SK-N-SH treated with all-trans-retinoic acid at 6 μM for 48 hours (cell line): Measurements from ENCODE around the gene CLTCL1.

Source experiments
- ATAC-seq: fragments of 200-7000 bp; cut with Tn5 transposase; 3 replicates; pipeline ENCODE4 v1.9.1; 2020; ENCODE audit warnings: mild to moderate bottlenecking, moderate library complexity
- ARNTL ChIP-seq: fragments of 450-650 bp; formaldehyde crosslinking; IDR thresholded peaks from 2 replicates; pipeline ENCODE4 v1.5.0; 2020; ENCODE audit warnings: low read depth, mild to moderate bottlenecking, moderate library complexity, borderline replicate concordance
- BACH2 ChIP-seq: fragments of 250-450 bp; sonication (Bioruptor Pico); IDR thresholded peaks from 2 replicates; pipeline ENCODE4 v1.9.0; 2021; ENCODE audit warnings: mild to moderate bottlenecking, borderline replicate concordance
- CREB5 ChIP-seq: fragments of 250-450 bp; sonication (Bioruptor Pico); IDR thresholded peaks from 2 replicates; pipeline ENCODE4 v1.5.1; 2020; ENCODE audit warnings: low read depth, mild to moderate bottlenecking, moderate library complexity
- ESRRG ChIP-seq: fragments of 250-450 bp; sonication (Bioruptor Pico); IDR thresholded peaks from 2 replicates; pipeline ENCODE4 v1.6.1; 2021; ENCODE audit warnings: mild to moderate bottlenecking
- GLIS3 ChIP-seq: fragments of 250-450 bp; sonication (Bioruptor Pico); IDR thresholded peaks from 2 replicates; pipeline ENCODE4 v1.5.0; 2020; ENCODE audit warnings: mild to moderate bottlenecking, moderate library complexity
- ISL1 ChIP-seq: fragments of 250-450 bp; sonication (Bioruptor Pico); IDR thresholded peaks from 2 replicates; pipeline ENCODE4 v2.1.2; 2022; ENCODE audit warnings: mild to moderate bottlenecking, moderate library complexity
- OSR1 ChIP-seq: fragments of 250-450 bp; sonication (Bioruptor Pico); IDR thresholded peaks from 2 replicates; pipeline ENCODE4 v1.8.0; 2022; ENCODE audit warnings: moderate library complexity, mild to moderate bottlenecking, inconsistent platforms
- PATZ1 ChIP-seq: fragments of 250-450 bp; sonication (Bioruptor Pico); IDR thresholded peaks from 2 replicates; pipeline ENCODE4 v1.8.0; 2020; ENCODE audit warnings: mild to moderate bottlenecking, moderate library complexity, borderline replicate concordance
- POU6F1 ChIP-seq: fragments of 250-450 bp; sonication (Bioruptor Pico); IDR thresholded peaks from 2 replicates; pipeline ENCODE4 v1.8.0; 2021; ENCODE audit warnings: low read depth, mild to moderate bottlenecking, moderate library complexity, borderline replicate concordance
- PPARA ChIP-seq: fragments of 250-450 bp; sonication (Bioruptor Pico); IDR thresholded peaks from 2 replicates; pipeline ENCODE4 v1.5.0; 2020; ENCODE audit warnings: mild to moderate bottlenecking, borderline replicate concordance
- RARB ChIP-seq: fragments of 250-450 bp; sonication (Bioruptor Pico); IDR thresholded peaks from 2 replicates; pipeline ENCODE4 v1.8.0; 2021; ENCODE audit warnings: mild to moderate bottlenecking, moderate library complexity
- SNAI2 ChIP-seq: fragments of 250-450 bp; sonication (Bioruptor Pico); IDR thresholded peaks from 2 replicates; pipeline ENCODE4 v1.5.0; 2020; ENCODE audit warnings: mild to moderate bottlenecking, moderate library complexity
- TCF4 ChIP-seq: fragments of 250-450 bp; sonication (Bioruptor Pico); IDR thresholded peaks from 2 replicates; pipeline ENCODE4 v1.8.0; 2021; ENCODE audit warnings: mild to moderate bottlenecking, moderate library complexity, borderline replicate concordance
- TOX ChIP-seq: fragments of 250-450 bp; sonication (Bioruptor Pico); IDR thresholded peaks from 2 replicates; pipeline ENCODE4 v1.8.0; 2021; ENCODE audit warnings: mild to moderate bottlenecking, moderate library complexity, borderline replicate concordance
- ZC3H10 ChIP-seq: fragments of 250-450 bp; sonication (Bioruptor Pico); IDR thresholded peaks from 2 replicates; pipeline ENCODE4 v1.5.1; 2021; ENCODE audit warnings: mild to moderate bottlenecking, moderate library complexity
- ZFP3 ChIP-seq: fragments of 250-450 bp; sonication (Bioruptor Pico); IDR thresholded peaks from 2 replicates; pipeline ENCODE4 v1.5.0; 2020; ENCODE audit warnings: mild to moderate bottlenecking, moderate library complexity
- ZFP30 ChIP-seq: fragments of 450-650 bp; formaldehyde crosslinking; IDR thresholded peaks from 2 replicates; pipeline ENCODE4 v1.5.0; 2022; ENCODE audit warnings: mild to moderate bottlenecking, moderate library complexity
- ZNF70 ChIP-seq: fragments of 450-650 bp; formaldehyde crosslinking; IDR thresholded peaks from 2 replicates; pipeline ENCODE4 v1.5.0; 2020; ENCODE audit warnings: mild to moderate bottlenecking, moderate library complexity
- TF ChIP-seq, protein P1 (sequence below): fragments of 250-450 bp; sonication (Bioruptor Pico); IDR thresholded peaks from 2 replicates; pipeline ENCODE4 v1.5.0; 2020; ENCODE audit warnings: mild to moderate bottlenecking, moderate library complexity
- TF ChIP-seq, protein P2 (sequence below): fragments of 250-450 bp; sonication (Bioruptor Pico); IDR thresholded peaks from 2 replicates; pipeline ENCODE4 v1.5.1; 2021; ENCODE audit warnings: mild to moderate bottlenecking, moderate library complexity

Gene CLTCL1

DNA sequence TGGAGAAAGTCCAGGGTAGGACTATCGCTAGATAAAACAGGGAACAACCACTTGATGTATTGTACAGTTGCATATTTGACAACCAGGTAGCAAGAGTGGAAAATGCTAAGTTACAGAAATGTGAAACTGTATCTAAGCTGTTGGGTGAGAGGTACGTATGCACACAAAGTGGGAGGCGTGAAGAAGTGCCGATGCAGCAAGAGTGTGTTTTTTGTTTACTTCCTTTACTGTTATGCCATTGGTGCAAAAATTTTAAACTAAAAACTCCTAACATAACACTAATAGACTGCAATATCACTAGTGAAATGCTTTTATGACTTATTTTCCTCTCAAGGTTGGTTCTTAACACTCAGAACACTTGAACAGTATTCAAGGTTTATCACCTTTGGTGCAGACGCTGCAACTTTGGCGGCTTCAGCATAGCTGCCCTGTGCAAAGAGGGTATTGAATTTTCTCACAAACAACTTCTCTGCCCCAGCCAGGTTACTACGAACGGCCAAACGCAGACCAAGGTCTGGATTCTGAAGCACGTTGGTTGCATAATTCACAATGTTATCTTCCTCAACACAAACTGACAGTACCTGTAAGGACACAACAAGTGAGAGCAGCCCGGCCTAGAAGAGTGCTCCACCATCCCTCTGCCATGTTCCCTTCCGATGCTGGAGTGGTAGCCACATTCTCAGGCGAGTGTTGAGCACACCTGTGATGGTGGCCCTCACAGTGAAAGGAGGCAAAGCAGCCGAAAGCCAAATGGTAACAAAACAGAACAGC, 57.2 kb downstream of the CLTCL1 start:
- no peak for TF ChIP-seq TOX (CRISPR knock-in tag)
- TF ChIP-seq RARB (CRISPR knock-in tag), result no peak
- ATAC-seq, result no peak

- no peak for ATAC-seq
- TF ChIP-seq ESRRG (CRISPR knock-in tag), result no peak
- TF ChIP-seq SNAI2 (CRISPR knock-in tag), result no peak
- no peak for TF ChIP-seq ARNTL
- TF ChIP-seq POU6F1 (CRISPR knock-in tag), result no peak
- TF ChIP-seq ZFP3, result no peak
- TF ChIP-seq BACH2 (CRISPR knock-in tag), result no peak
- TF ChIP-seq, protein P1, sequence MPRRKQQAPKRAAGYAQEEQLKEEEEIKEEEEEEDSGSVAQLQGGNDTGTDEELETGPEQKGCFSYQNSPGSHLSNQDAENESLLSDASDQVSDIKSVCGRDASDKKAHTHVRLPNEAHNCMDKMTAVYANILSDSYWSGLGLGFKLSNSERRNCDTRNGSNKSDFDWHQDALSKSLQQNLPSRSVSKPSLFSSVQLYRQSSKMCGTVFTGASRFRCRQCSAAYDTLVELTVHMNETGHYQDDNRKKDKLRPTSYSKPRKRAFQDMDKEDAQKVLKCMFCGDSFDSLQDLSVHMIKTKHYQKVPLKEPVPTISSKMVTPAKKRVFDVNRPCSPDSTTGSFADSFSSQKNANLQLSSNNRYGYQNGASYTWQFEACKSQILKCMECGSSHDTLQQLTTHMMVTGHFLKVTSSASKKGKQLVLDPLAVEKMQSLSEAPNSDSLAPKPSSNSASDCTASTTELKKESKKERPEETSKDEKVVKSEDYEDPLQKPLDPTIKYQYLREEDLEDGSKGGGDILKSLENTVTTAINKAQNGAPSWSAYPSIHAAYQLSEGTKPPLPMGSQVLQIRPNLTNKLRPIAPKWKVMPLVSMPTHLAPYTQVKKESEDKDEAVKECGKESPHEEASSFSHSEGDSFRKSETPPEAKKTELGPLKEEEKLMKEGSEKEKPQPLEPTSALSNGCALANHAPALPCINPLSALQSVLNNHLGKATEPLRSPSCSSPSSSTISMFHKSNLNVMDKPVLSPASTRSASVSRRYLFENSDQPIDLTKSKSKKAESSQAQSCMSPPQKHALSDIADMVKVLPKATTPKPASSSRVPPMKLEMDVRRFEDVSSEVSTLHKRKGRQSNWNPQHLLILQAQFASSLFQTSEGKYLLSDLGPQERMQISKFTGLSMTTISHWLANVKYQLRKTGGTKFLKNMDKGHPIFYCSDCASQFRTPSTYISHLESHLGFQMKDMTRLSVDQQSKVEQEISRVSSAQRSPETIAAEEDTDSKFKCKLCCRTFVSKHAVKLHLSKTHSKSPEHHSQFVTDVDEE (CRISPR knock-in tag), result no peak
- TF ChIP-seq PATZ1, result no peak
- TF ChIP-seq, protein P2, sequence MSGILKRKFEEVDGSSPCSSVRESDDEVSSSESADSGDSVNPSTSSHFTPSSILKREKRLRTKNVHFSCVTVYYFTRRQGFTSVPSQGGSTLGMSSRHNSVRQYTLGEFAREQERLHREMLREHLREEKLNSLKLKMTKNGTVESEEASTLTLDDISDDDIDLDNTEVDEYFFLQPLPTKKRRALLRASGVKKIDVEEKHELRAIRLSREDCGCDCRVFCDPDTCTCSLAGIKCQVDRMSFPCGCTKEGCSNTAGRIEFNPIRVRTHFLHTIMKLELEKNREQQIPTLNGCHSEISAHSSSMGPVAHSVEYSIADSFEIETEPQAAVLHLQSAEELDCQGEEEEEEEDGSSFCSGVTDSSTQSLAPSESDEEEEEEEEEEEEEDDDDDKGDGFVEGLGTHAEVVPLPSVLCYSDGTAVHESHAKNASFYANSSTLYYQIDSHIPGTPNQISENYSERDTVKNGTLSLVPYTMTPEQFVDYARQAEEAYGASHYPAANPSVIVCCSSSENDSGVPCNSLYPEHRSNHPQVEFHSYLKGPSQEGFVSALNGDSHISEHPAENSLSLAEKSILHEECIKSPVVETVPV (CRISPR knock-in tag), result no peak
- no peak for TF ChIP-seq PPARA (CRISPR knock-in tag)
- no peak for TF ChIP-seq GLIS3 (CRISPR knock-in tag)
- TF ChIP-seq TOX (CRISPR knock-in tag), result no peak
- no peak for TF ChIP-seq ISL1
- no peak for TF ChIP-seq OSR1 (CRISPR knock-in tag)
Observed at GRCh38 chr22:19233189-19233661, 58.3 kb downstream of the CLTCL1 start.

DNA sequence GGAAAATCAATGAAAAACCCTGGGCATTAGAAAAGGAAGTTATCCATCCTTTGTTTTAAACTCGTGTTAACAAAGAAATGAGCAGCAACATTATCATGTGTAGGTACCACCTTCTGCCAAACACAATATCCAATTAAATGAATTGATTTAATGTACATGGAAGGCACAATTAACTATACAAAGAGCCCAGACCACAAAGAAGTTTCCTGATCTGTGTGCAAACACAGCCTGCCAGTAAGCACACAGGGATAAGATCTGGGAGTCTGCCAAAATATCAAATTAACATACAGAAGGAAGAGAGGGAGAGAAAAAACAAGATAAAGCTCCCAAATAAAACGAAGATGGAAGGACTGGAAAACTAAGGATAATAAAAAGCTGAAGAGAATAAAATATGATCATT, 58.9 kb downstream of the CLTCL1 start:
- TF ChIP-seq ZC3H10 (CRISPR knock-in tag) (no peak), ESRRG (CRISPR knock-in tag) (no peak), TOX (CRISPR knock-in tag) (no peak), PATZ1 (no peak), RARB (CRISPR knock-in tag) (no peak), ARNTL (no peak), SNAI2 (CRISPR knock-in tag) (no peak), ZNF70 (CRISPR knock-in tag) (no peak), CREB5 (no peak), ZFP3 (no peak), BACH2 (CRISPR knock-in tag) (no peak), TCF4 (CRISPR knock-in tag) (no peak), ZFP30 (no peak)
- TF ChIP-seq, protein P1 (CRISPR knock-in tag), result no peak
- no peak for ATAC-seq
